Mammary microvascular endothelial cell (primary cell): ENCODE results near the gene ALOX5. TPM values are rescaled to one million over a fixed set of nuclear protein-coding genes. Genes with fewer than 3 reads are reported as not detected.

Experiments used
- total RNA-seq: library from RNA; depleted of rRNA; stranded (reverse); fragments of >200 nt; gene quantifications from 2 replicates; pipeline ENCODE4 v1.2.3, GENCODE V29; 2015

The ALOX5 gene
- total RNA-seq = not detected in 2 replicates

GRCh38 chr10:45373576-45374349 lies at the start of gene ALOX5:
ALOX5 (plus strand) TSS chr10:45374216; CDS start chr10:45374280, 64 bp downstream.

Other genes starting within 250 kb of the ALOX5 start
- not detected in 2 replicates for gene OR13A1, start 58.6 kb upstream of the ALOX5 start, total RNA-seq